Neural progenitor cell (in vitro differentiated cells): ENCODE results near the gene NUP214. TPM values are rescaled to one million over a fixed set of nuclear protein-coding genes. Genes with fewer than 3 reads are reported as not detected.
"Not testable (repeated sequence)": the region's sequence is repeated elsewhere in the genome, so short reads cannot be mapped to it uniquely, and the experiment has no call there.

Experiments used
- DNase-seq: peaks from one replicate; pipeline ENCODE4 v3.0.0-alpha.2; 2016; ENCODE audit warnings: low spot score
- H2AFZ ChIP-seq: fragments of 200-600 bp; sonication (generic); replicated peaks from 2 replicates; pipeline ENCODE4 v1.6.1; 2016; ENCODE audit warnings: antibody characterized with exemption
- H3F3A ChIP-seq: fragments of 200-600 bp; sonication (generic); 2 replicates; pipeline ENCODE4 v1.6.1; 2016; ENCODE audit warnings: antibody characterized with exemption, low read depth
- H3K27ac ChIP-seq: fragments of 200-600 bp; sonication (generic); 2 replicates; pipeline ENCODE4 v1.5.1; 2016; ENCODE audit warnings: mild to moderate bottlenecking
- H3K27me3 ChIP-seq: fragments of 200-600 bp; sonication (generic); 2 replicates; pipeline ENCODE4 v1.6.1; 2016; ENCODE audit warnings: mild to moderate bottlenecking, moderate library complexity
- H3K36me3 ChIP-seq: fragments of 200-600 bp; sonication (generic); 2 replicates; pipeline ENCODE4 v1.5.1; 2016
- H3K4me1 ChIP-seq: fragments of 200-600 bp; sonication (generic); 2 replicates; pipeline ENCODE4 v1.6.1; 2016; ENCODE audit warnings: mixed run types
- H3K4me2 ChIP-seq: fragments of 200-600 bp; sonication (generic); 2 replicates; pipeline ENCODE4 v1.6.1; 2016
- H3K4me3 ChIP-seq: fragments of 200-600 bp; sonication (generic); 2 replicates; pipeline ENCODE4 v1.5.1; 2016
- H3K79me2 ChIP-seq: fragments of 200-600 bp; sonication (generic); 2 replicates; pipeline ENCODE4 v1.6.1; 2016; ENCODE audit warnings: low read depth
- H3K9ac ChIP-seq: fragments of 200-600 bp; sonication (generic); 2 replicates; pipeline ENCODE4 v1.6.1; 2016
- H3K9me3 ChIP-seq: fragments of 200-600 bp; sonication (generic); 2 replicates; pipeline ENCODE4 v1.5.1; 2016; ENCODE audit warnings: low read depth
- H4K20me1 ChIP-seq: fragments of 200-600 bp; sonication (generic); 2 replicates; pipeline ENCODE4 v1.6.1; 2016; ENCODE audit warnings: low read depth
- H3K27ac Mint-ChIP-seq: 3 replicates; pipeline ENCODE4 v1.8.0; 2021; ENCODE audit warnings: mixed read lengths
- H3K27me3 Mint-ChIP-seq: 2 replicates; pipeline ENCODE4 v1.8.0; 2022; ENCODE audit warnings: low read depth, mild to moderate bottlenecking, inconsistent platforms, moderate library complexity, mixed read lengths; ENCODE audit not compliant: insufficient read depth
- H3K36me3 Mint-ChIP-seq: 3 replicates; pipeline ENCODE4 v1.8.0; 2021; ENCODE audit warnings: mixed read lengths
- H3K4me1 Mint-ChIP-seq: 3 replicates; pipeline ENCODE4 v1.8.0; 2021; ENCODE audit warnings: mixed read lengths
- H3K4me3 Mint-ChIP-seq: 3 replicates; pipeline ENCODE4 v1.8.0; 2021; ENCODE audit warnings: mild to moderate bottlenecking, moderate library complexity, mixed read lengths
- H3K9me3 Mint-ChIP-seq: 3 replicates; pipeline ENCODE4 v1.8.0; 2020; ENCODE audit warnings: mixed read lengths
- EZH2 ChIP-seq: fragments of 200-600 bp; sonication (generic); IDR thresholded peaks from 2 replicates; pipeline ENCODE4 v1.6.1; 2017; ENCODE audit warnings: antibody characterized with exemption, mild to moderate bottlenecking, moderate library complexity
- EZH2phosphoT487 ChIP-seq: fragments of 200-600 bp; sonication (generic); IDR thresholded peaks from 2 replicates; pipeline ENCODE4 v1.6.1; 2017; ENCODE audit warnings: antibody characterized with exemption
- total RNA-seq: library from RNA; depleted of rRNA; stranded (reverse); fragments of >200 nt; gene quantifications from 2 replicates; pipeline ENCODE4 v1.2.3, GENCODE V29; 2015; ENCODE audit warnings: low replicate concordance
- TF ChIP-seq, protein P1 (sequence below): fragments of 200-600 bp; sonication (generic); IDR thresholded peaks from 2 replicates; pipeline ENCODE4 v1.5.1; 2017; ENCODE audit warnings: antibody characterized with exemption, mild to moderate bottlenecking

NUP214 gene
- total RNA-seq, 1 donor from 2014 or later: 37.6 TPM

DNA sequence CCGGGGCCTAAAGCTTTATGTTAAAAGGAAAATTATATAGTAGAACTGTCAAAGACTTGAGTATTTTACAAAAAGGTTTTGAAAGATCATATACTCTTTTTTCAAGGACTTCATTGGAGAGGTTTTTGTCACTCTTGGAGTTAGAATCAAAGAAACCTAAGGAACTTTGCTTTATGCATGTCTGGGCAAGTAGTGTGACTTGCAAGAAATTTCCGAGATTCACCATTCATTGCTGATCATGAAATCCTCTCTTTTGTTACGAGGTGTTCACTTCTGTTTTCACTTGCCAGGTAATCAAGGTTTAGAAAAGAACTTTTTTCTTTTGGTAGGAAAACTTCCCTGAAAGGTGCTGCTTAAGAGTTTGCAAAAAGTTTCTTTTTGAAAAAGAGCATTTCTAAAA, 64.8 kb downstream of the NUP214 start:
- Mint-ChIP-seq H3K36me3 (peaks cover 15% of the 10 kb centered on the region), H3K4me1 (peaks cover 3% of the 10 kb centered on the region), H3K9me3 (no peaks in the 10 kb centered on the region), H3K4me3 (no peak overlapping the region), H3K27ac (no peak overlapping the region), H3K27me3 (peaks cover 2% of the 10 kb centered on the region)
- no peaks in the 10 kb centered on the region for H3K9me3 ChIP-seq
- H3K27me3 ChIP-seq: no peaks in the 10 kb centered on the region
- no peak overlapping the region for H3K4me2 ChIP-seq
- DNase-seq: no peak
- no peaks in the 10 kb centered on the region for H4K20me1 ChIP-seq
- H3K36me3 ChIP-seq: peaks cover 1% of the 10 kb centered on the region
- H3K9ac ChIP-seq: no peak overlapping the region
- no peak overlapping the region for H3K4me3 ChIP-seq
- peak overlapping the region; percentile 8 for H3K27ac ChIP-seq
- no peaks in the 10 kb centered on the region for H3K79me2 ChIP-seq
- H3F3A ChIP-seq: no peaks in the 10 kb centered on the region
- TF ChIP-seq, protein P1, sequence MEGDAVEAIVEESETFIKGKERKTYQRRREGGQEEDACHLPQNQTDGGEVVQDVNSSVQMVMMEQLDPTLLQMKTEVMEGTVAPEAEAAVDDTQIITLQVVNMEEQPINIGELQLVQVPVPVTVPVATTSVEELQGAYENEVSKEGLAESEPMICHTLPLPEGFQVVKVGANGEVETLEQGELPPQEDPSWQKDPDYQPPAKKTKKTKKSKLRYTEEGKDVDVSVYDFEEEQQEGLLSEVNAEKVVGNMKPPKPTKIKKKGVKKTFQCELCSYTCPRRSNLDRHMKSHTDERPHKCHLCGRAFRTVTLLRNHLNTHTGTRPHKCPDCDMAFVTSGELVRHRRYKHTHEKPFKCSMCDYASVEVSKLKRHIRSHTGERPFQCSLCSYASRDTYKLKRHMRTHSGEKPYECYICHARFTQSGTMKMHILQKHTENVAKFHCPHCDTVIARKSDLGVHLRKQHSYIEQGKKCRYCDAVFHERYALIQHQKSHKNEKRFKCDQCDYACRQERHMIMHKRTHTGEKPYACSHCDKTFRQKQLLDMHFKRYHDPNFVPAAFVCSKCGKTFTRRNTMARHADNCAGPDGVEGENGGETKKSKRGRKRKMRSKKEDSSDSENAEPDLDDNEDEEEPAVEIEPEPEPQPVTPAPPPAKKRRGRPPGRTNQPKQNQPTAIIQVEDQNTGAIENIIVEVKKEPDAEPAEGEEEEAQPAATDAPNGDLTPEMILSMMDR: no peak
- TF ChIP-seq EZH2phosphoT487 (no peak), EZH2 (no peak)
- H3K4me1 ChIP-seq: no peaks in the 10 kb centered on the region
- no peak overlapping the region for H2AFZ ChIP-seq

DNA sequence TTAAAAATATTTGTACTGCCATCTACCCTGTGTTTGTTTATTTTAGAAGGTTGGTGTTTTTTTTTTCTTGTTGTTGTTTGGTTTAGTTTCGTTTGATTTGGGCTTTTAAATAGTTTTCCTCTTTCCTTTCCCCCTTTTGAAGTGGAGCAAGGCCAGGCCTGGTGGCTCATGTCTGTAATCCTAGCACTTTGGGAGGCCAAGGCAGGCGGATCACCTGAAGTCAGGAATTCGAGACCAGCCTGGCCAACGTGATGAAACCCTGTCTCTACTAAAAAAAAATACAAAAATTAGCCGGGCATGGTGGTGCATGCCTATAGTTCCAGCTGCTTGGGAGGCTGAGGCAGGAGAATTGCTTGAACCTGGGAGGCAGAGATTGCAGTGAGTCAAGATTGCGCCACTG, 65.6 kb downstream of the NUP214 start:
- not testable (repeated sequence) for H3K27me3 ChIP-seq, H3K79me2 ChIP-seq, DNase-seq, H3K4me2 ChIP-seq, H3K27ac Mint-ChIP-seq, H3K9me3 Mint-ChIP-seq, H3F3A ChIP-seq, H3K9me3 ChIP-seq, H3K4me3 Mint-ChIP-seq, H3K36me3 ChIP-seq, H3K27ac ChIP-seq, H3K4me1 ChIP-seq, H2AFZ ChIP-seq, H3K27me3 Mint-ChIP-seq, H3K4me3 ChIP-seq, H4K20me1 ChIP-seq, H3K4me1 Mint-ChIP-seq
- H3K36me3 Mint-ChIP-seq: peaks cover 15% of the 10 kb centered on the region
- H3K9ac ChIP-seq: peak overlapping the region; percentile 32

DNA sequence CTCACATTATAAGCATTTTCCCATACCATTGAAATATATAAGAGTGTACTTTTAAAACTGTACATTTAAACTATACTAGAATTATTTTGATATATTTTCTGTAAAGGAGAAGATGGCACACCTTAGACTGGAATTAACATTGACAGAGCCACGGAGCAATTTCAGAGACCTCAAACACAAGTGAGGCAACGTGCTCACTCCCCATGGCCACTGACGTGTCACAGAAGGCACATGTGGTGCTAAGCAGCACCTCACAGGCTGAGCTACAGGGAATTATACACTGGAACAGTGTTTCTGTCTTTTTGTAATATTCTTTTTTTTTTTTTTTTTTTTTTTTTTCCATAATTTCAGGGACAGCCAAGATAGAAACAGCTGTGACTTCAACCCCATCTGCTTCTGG, 66.5 kb downstream of the NUP214 start:
- Histone ChIP-seq H3K27ac (no peak overlapping the region), H3K4me1 (no peaks in the 10 kb centered on the region), H3F3A (no peaks in the 10 kb centered on the region), H3K9ac (no peak overlapping the region), H4K20me1 (no peaks in the 10 kb centered on the region), H2AFZ (no peak overlapping the region), H3K27me3 (no peaks in the 10 kb centered on the region), H3K36me3 (peaks cover 5% of the 10 kb centered on the region), H3K79me2 (no peaks in the 10 kb centered on the region), H3K4me2 (no peak overlapping the region), H3K9me3 (no peaks in the 10 kb centered on the region), H3K4me3 (no peak overlapping the region)
- H3K4me1 Mint-ChIP-seq: peaks cover 3% of the 10 kb centered on the region
- no peak for DNase-seq
- H3K27ac Mint-ChIP-seq: no peak overlapping the region
- no peak overlapping the region for H3K4me3 Mint-ChIP-seq
- H3K36me3 Mint-ChIP-seq: peaks cover 17% of the 10 kb centered on the region
- TF ChIP-seq EZH2phosphoT487: no peak
- no peak for TF ChIP-seq EZH2
- TF ChIP-seq, protein P1: no peak
- H3K27me3 Mint-ChIP-seq: peaks cover 2% of the 10 kb centered on the region
- no peaks in the 10 kb centered on the region for H3K9me3 Mint-ChIP-seq

DNA sequence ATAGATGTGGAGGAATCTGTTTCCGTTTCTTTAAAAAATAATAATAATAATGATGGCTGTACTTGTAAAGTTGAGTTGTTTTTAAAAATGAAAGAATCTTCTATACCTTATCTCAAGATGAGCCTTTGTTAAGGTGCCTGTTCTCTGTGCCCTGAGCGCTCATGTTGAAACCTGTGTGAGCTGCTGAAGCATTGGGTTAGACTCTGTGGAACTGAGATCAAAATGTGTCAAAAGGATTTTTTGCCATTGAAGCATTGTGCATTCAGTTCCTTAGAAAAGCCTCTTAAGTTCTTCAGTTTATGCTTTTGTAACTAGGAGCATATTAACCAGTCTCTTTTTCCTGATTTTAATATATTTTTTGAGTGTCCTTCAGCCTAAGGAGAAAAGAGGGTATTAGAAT, 67.7 kb downstream of the NUP214 start:
- H3K27ac ChIP-seq: no peak overlapping the region
- H3K36me3 Mint-ChIP-seq: peaks cover 22% of the 10 kb centered on the region
- H3K4me3 ChIP-seq: no peak overlapping the region
- no peak overlapping the region for H3K4me3 Mint-ChIP-seq
- H3K9me3 ChIP-seq: no peaks in the 10 kb centered on the region
- H3K79me2 ChIP-seq: no peaks in the 10 kb centered on the region
- H3K27ac Mint-ChIP-seq: no peak overlapping the region
- H3K4me1 ChIP-seq: no peaks in the 10 kb centered on the region
- H4K20me1 ChIP-seq: no peaks in the 10 kb centered on the region
- H3K27me3 ChIP-seq: no peaks in the 10 kb centered on the region
- H3F3A ChIP-seq: no peaks in the 10 kb centered on the region
- H3K27me3 Mint-ChIP-seq: no peaks in the 10 kb centered on the region
- peaks cover 3% of the 10 kb centered on the region for H3K4me1 Mint-ChIP-seq
- no peak for DNase-seq
- no peaks in the 10 kb centered on the region for H3K9me3 Mint-ChIP-seq
- no peak overlapping the region for H2AFZ ChIP-seq
- no peak overlapping the region for H3K4me2 ChIP-seq
- TF ChIP-seq EZH2phosphoT487 (no peak), EZH2 (no peak)
- TF ChIP-seq, protein P1: no peak
- H3K9ac ChIP-seq: no peak overlapping the region
- H3K36me3 ChIP-seq: peaks cover 5% of the 10 kb centered on the region
